Left lobe of liver (tissue), 2 donors: ENCODE results near the gene MYDGF. TPM values are rescaled to one million over a fixed set of nuclear protein-coding genes. Genes with fewer than 3 reads are reported as not detected.

Experiments used
- ATAC-seq: fragments of 200-7000 bp; cut with Tn5 transposase; one replicate; pipeline ENCODE4 v1.9.1; 2020; ENCODE audit warnings: mild to moderate bottlenecking, moderate library complexity
- DNase-seq: peaks from one replicate; pipeline ENCODE4 v3.0.0-alpha.2; 2020; ENCODE audit warnings: low spot score
- total RNA-seq: library from RNA; stranded (reverse); gene quantifications from one replicate; pipeline ENCODE4 v1.2.1, GENCODE V29; 2021
- donor health status: DM: no; HTN: no; CAD: no; lungs with moderate emphysema.
- donor health status: DM: no; HTN: yes; CAD: no.

MYDGF gene
- total RNA-seq = 85.4 TPM

- DNase-seq (peak; percentile 93), ATAC-seq (peak; percentile 95)
These were observed at the start of gene MYDGF for GRCh38 chr19:4669723-4670480. MYDGF (minus strand) TSS chr19:4670342; CDS start chr19:4670334, 8 bp downstream.

GRCh38 chr19:4719499-4719866 is 49.3 kb upstream of the MYDGF start:
- DNase-seq = no peak
- no peak for ATAC-seq

- ATAC-seq (no peak), DNase-seq (no peak)
These were observed 48.0 kb upstream of the MYDGF start for GRCh38 chr19:4717966-4718701.

GRCh38 chr19:4717191-4717965 is 47.2 kb upstream of the MYDGF start:
- no peak for DNase-seq
- ATAC-seq = peak; percentile 5

- DNase-seq (peak; percentile 89), ATAC-seq (peak; percentile 66)
These were observed 45.5 kb upstream of the MYDGF start for GRCh38 chr19:4715529-4716221.

- ATAC-seq (peak; percentile 42), DNase-seq (peak; percentile 86)
These were observed 45.0 kb upstream of the MYDGF start for GRCh38 chr19:4715178-4715528.

- ATAC-seq = no peak
- no peak for DNase-seq
These were observed 43.9 kb upstream of the MYDGF start for GRCh38 chr19:4714016-4714415.

- peak; percentile 88 for DNase-seq
- ATAC-seq = peak; percentile 40
These were observed 43.3 kb upstream of the MYDGF start for GRCh38 chr19:4713384-4713951.

- ATAC-seq (no peak), DNase-seq (no peak)
These were observed 42.6 kb upstream of the MYDGF start for GRCh38 chr19:4712771-4713170.

- DNase-seq = no peak
- ATAC-seq = no peak
These were observed 41.1 kb upstream of the MYDGF start for GRCh38 chr19:4711211-4711610.

GRCh38 chr19:4710281-4710600 is 40.1 kb upstream of the MYDGF start:
- ATAC-seq = no peak
- no peak for DNase-seq

- peak; percentile 50 for ATAC-seq
- DNase-seq = peak; percentile 91
These were observed 39.5 kb upstream of the MYDGF start for GRCh38 chr19:4709440-4710280.

GRCh38 chr19:4707956-4708650 is 38.0 kb upstream of the MYDGF start:
- peak; percentile 91 for DNase-seq

GRCh38 chr19:4707322-4707721 is 37.2 kb upstream of the MYDGF start:
- ATAC-seq (no peak), DNase-seq (no peak)

More at GRCh38 chr19:4707956-4708650, 38.0 kb upstream of the MYDGF start:
- ATAC-seq = peak; percentile 56

GRCh38 chr19:4705413-4706131 is 35.4 kb upstream of the MYDGF start:
- DNase-seq = peak; percentile 72
- peak; percentile 28 for ATAC-seq

- no peak for DNase-seq
These were observed 34.2 kb upstream of the MYDGF start for GRCh38 chr19:4704317-4704673.

GRCh38 chr19:4703671-4704316 is 33.7 kb upstream of the MYDGF start:
- no peak for DNase-seq
- no peak for ATAC-seq

More at GRCh38 chr19:4704317-4704673, 34.2 kb upstream of the MYDGF start:
- ATAC-seq = no peak

GRCh38 chr19:4702764-4703163 is 32.6 kb upstream of the MYDGF start:
- ATAC-seq (no peak), DNase-seq (no peak)
